ENCODE data around the gene LCT.

The LCT gene

GRCh38 chr2:135742325-135742757 is 94.6 kb downstream of the LCT start:
- DNase-seq (ENCODE audit: low read depth): peak; percentile 6

- peak; percentile 90 for DNase-seq (ENCODE audit: low read depth)
Observed at GRCh38 chr2:135741395-135742324, 95.3 kb downstream of the LCT start, which contains the start of gene UBXN4. TSS of gene UBXN4 (plus strand) at chr2:135741855. CDS start at chr2:135741930, 75 bp downstream.

- DNase-seq (ENCODE audit: low read depth): no peak
Observed at GRCh38 chr2:135741043-135741394, 96.0 kb downstream of the LCT start.

DNA sequence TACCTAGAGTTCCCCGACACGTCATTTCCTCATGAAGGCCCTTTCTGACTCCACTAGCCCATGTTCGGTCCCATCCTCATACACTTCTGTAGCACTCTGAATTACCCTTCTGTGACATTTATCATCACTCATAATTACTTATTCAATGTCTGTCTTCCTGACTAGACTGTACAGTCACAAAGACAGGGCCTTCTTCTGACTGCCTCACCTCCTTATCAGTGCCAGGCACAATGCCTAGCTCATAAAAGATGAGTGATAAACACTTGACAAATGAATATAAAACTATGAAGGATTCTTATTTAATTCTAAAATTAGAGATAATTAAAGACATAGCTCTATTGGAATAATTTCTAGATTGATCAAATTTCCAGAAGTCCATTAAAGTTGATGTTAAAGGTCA is 96.8 kb downstream of the LCT start:
- no peak for DNase-seq (ENCODE audit: low read depth)
